Measurements from ENCODE around the gene NPAS3. TPM values are rescaled to one million over a fixed set of nuclear protein-coding genes. Genes with fewer than 3 reads are reported as not detected.

Gene NPAS3
- total and polyA plus RNA-seq, 2 donors (not counting 3 experiments of a cell fraction or from before 2014, with no cell fraction given): 0.10 to 0.13 TPM

DNA sequence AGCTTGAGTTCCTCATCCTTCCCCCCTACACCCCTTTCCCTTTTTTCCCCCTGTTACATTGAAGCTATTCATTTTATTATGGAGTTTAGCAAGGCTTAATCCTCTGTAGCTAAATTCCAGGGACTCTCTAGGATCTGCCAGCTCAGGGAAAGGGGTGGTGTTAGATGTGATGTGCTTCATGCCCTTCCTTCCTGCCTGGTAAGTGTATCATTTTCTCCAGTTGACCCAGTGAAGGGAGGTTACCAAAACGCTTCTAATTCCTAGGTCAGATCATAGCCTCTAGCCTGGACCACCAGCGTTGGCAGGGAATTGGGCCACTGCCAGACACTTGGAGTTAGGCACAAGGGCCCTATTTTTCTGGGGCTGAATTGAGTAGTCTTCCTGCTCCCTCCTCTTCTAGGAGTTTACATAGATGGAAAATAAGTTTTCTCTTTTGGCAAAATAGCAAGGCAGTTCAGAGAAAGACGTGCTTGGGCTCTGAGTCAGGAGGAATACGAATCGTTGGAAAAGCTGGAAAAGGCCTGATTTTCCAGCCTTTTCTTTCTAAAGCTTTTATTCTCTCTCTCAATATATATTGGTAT, 88.3 kb downstream of the NPAS3 start:
- no peak for TF ChIP-seq POLR2A (IDR thresholded peaks at IDR 0.05; ENCODE audit: low read depth, low read length)
- TF ChIP-seq, protein P1, sequence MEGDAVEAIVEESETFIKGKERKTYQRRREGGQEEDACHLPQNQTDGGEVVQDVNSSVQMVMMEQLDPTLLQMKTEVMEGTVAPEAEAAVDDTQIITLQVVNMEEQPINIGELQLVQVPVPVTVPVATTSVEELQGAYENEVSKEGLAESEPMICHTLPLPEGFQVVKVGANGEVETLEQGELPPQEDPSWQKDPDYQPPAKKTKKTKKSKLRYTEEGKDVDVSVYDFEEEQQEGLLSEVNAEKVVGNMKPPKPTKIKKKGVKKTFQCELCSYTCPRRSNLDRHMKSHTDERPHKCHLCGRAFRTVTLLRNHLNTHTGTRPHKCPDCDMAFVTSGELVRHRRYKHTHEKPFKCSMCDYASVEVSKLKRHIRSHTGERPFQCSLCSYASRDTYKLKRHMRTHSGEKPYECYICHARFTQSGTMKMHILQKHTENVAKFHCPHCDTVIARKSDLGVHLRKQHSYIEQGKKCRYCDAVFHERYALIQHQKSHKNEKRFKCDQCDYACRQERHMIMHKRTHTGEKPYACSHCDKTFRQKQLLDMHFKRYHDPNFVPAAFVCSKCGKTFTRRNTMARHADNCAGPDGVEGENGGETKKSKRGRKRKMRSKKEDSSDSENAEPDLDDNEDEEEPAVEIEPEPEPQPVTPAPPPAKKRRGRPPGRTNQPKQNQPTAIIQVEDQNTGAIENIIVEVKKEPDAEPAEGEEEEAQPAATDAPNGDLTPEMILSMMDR (IDR thresholded peaks at IDR 0.05; ENCODE audit: extremely low read depth in 1 of 2, insufficient read depth in 1 of 2, low read depth in 1 of 2, low read length in 2 of 2): no peak
- TF ChIP-seq EZH2 (IDR thresholded peaks at IDR 0.05; ENCODE audit: borderline replicate concordance, low read depth, low read length, severe bottlenecking): no peak
- no peak for TF ChIP-seq MYC (IDR thresholded peaks at IDR 0.05; ENCODE audit: low read depth, low read length)
- TF ChIP-seq, protein P2, sequence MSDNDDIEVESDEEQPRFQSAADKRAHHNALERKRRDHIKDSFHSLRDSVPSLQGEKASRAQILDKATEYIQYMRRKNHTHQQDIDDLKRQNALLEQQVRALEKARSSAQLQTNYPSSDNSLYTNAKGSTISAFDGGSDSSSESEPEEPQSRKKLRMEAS (IDR thresholded peaks at IDR 0.05; ENCODE audit: insufficient read depth, insufficient read length): no peak
- no peak for TF ChIP-seq GATA2 (IDR thresholded peaks at IDR 0.05; ENCODE audit: insufficient read depth, insufficient read length, low read depth, low read length)
- TF ChIP-seq FOS (IDR thresholded peaks at IDR 0.05; ENCODE audit: borderline replicate concordance, insufficient read depth, low read length): no peak
- no peak for TF ChIP-seq JUN (IDR thresholded peaks at IDR 0.05; ENCODE audit: borderline replicate concordance, insufficient read depth, insufficient read length, low read depth)
- no peak for TF ChIP-seq POLR2AphosphoS5 (IDR thresholded peaks at IDR 0.05; ENCODE audit: insufficient read depth, low read depth, low read length)
- DNase-seq (ENCODE audit: low read depth, low spot score) (no peak), FAIRE-seq (no peak)
- Histone ChIP-seq H3K4me3 (replicated peaks in 1 of 3; ENCODE audit: insufficient read depth in 1 of 3, low read depth in 1 of 3, low read length in 3 of 3) (no peak overlapping the region), H3K4me1 (ENCODE audit: control insufficient read depth, extremely low read depth, insufficient read depth, low read length) (no peaks in the 10 kb centered on the region), H3K27ac (ENCODE audit: insufficient read depth, low read depth, low read length) (no peak overlapping the region), H3K9me1 (replicated peaks; ENCODE audit: control insufficient read depth, extremely low read depth, insufficient read depth, low read length) (no peaks in the 10 kb centered on the region), H3K27me3 (ENCODE audit: control insufficient read depth in 2 of 2, insufficient read depth in 2 of 2, low read length in 2 of 2) (no peaks in the 10 kb centered on the region), H3K79me2 (ENCODE audit: control insufficient read depth, insufficient read depth, low read length) (no peaks in the 10 kb centered on the region), H3K36me3 (ENCODE audit: control insufficient read depth in 2 of 2, extremely low read depth in 1 of 2, insufficient read depth in 2 of 2, low read length in 2 of 2) (no peaks in the 10 kb centered on the region), H2AFZ (ENCODE audit: low read depth, low read length) (no peak overlapping the region), H3K9me3 (replicated peaks; ENCODE audit: control insufficient read depth, insufficient read depth, low read length) (no peaks in the 10 kb centered on the region), H4K20me1 (replicated peaks; ENCODE audit: control insufficient read depth, extremely low read depth, insufficient read depth, low read length) (no peaks in the 10 kb centered on the region), H3K9ac (replicated peaks; ENCODE audit: extremely low read depth, insufficient read depth, low read length) (no peak overlapping the region), H3K4me2 (ENCODE audit: insufficient read depth, low read length) (no peak overlapping the region)
- BruUV-seq (replicated peaks): no TSS peak
- ChIA-PET CTCF (no interaction called here), POLR2A (no interaction called here)
- dilution Hi-C loops (cut with MboI; ENCODE audit: extremely low pct_ligation_motif_present, low sequenced_read_pairs): no loop called here
- intact Hi-C loops (cut with micrococcal nuclease): no loop called here

Data from endothelial cell of umbilical vein (primary cell).